Activated CD4-positive, alpha-beta T cell treated with anti-CD3 and anti-CD28 coated beads, Interleukin-2, amount 10 ng/mL, durations not matched to agents 7 days and 5 days (primary cell): ENCODE results near the gene IRAK2. TPM values are rescaled to one million over a fixed set of nuclear protein-coding genes. Genes with fewer than 3 reads are reported as not detected.

Experiments
- CTCF ChIA-PET: fragments of 350-600 bp; sonication (Branson Sonifier 250); formaldehyde crosslinking; loops from one replicate; lab custom pipeline; 2021; ENCODE audit warnings: antibody characterized with exemption; lab: Charles Lee
- POLR2A ChIA-PET: fragments of 350-600 bp; sonication (Branson Sonifier 250); formaldehyde crosslinking; loops from one replicate; lab custom pipeline; 2021; ENCODE audit warnings: antibody characterized with exemption; lab: Charles Lee
- DNase-seq: peaks from one replicate; pipeline ENCODE4 v3.0.0-alpha.2; 2020
- H3K27ac Mint-ChIP-seq: one replicate; pipeline ENCODE4 v1.8.0; 2021; ENCODE audit warnings: mild to moderate bottlenecking, moderate library complexity, mixed read lengths
- H3K27me3 Mint-ChIP-seq: one replicate; pipeline ENCODE4 v1.8.0; 2021; ENCODE audit warnings: mixed read lengths
- H3K36me3 Mint-ChIP-seq: one replicate; pipeline ENCODE4 v1.8.0; 2021; ENCODE audit warnings: low read depth, mixed read lengths
- H3K4me1 Mint-ChIP-seq: one replicate; pipeline ENCODE4 v1.8.0; 2021; ENCODE audit warnings: mixed read lengths
- H3K4me3 Mint-ChIP-seq: one replicate; pipeline ENCODE4 v1.8.0; 2021; ENCODE audit warnings: mild to moderate bottlenecking, moderate library complexity, mixed read lengths
- H3K9me3 Mint-ChIP-seq: one replicate; pipeline ENCODE4 v1.8.0; 2021; ENCODE audit warnings: mixed read lengths
- total RNA-seq, 2 experiments: library from RNA; stranded (reverse); gene quantifications; one replicate each; pipeline ENCODE4 v1.2.3, GENCODE V29; 2021

The IRAK2 gene
- total RNA-seq, 2 experiments from 2014 or later: 1.6 to 1.9 TPM

DNA sequence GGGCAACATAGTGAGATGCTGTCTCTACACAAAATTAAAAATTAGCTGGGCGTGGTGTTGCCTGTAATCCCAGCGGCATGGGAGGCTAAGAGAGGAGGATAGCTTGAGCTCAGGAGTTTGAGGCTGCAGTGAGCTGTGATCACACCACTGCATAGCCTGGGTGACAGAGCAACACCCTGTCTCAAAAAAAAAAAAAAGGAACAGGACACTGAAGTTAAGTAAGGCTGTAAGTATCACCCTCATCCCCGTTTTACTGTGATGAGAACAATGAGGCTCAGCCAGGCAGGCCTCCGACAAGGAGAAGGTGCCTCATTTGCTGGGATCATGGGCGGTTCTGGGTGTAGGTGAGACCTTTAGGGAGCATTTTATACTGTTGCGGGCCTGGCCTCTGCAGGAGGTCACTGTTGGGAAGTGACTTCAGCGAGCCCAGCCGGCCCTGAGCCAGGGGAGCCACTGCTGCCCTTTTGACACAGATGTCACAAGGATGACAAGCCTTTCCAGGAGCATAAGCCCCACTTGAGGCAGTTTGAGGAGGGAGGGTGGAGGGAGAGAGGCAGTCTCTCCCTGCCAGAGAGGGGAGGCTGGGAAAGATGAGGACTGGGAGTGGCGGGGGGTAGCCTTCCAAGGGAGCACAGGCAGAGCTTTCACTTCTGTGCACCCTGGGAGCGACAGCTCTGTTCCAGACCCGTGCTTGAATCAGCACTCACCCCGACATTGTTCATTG lies 30.8 kb downstream of the IRAK2 start:
- H3K4me3 Mint-ChIP-seq: peak overlapping the region; percentile 52
- peaks cover 88% of the 10 kb centered on the region for H3K4me1 Mint-ChIP-seq
- CTCF ChIA-PET: interaction anchor here (0.6 to 7.4 kb wide), 6 partner anchors 7 to 168 kb away, joined by 3 to 59 read pairs (median 6); no protein-coding TSS in a partner anchor
- H3K27ac Mint-ChIP-seq: peak overlapping the region; percentile 98
- no peaks in the 10 kb centered on the region for H3K27me3 Mint-ChIP-seq
- H3K36me3 Mint-ChIP-seq: peaks cover 2% of the 10 kb centered on the region
- POLR2A ChIA-PET: no interaction called here
- no peak for DNase-seq
- H3K9me3 Mint-ChIP-seq: no peaks in the 10 kb centered on the region

DNA sequence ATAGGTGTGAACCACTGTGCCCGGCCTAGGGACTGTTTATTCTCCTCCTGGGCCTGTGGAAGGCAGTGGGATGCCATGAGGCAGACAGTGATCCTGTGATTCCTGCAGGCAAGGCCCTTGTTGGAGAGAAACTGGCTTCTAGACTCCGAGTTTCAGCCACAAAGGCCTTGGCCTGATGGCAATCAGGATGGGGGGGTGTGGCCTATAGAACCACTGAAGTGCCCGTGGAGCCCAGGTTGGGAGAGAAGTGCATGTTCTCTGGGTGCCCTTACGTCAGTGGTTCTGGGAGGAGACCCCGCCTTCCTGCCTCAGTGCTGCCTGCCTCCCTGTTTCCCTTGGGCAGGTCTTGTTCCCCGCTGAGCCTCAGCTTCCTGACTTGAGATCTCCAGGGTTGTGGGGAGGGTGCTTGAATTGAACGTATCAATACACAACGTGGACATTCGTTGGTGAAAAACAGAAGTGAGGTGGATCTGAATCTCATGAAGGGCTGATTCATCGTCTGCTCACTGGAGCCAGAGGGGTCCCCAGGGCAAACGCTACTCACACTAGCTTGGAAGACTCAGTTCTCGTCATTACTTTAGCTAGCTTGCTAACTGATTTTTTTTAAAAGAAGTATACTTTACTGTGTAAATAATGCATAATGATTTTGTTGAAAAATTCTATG lies 31.8 kb downstream of the IRAK2 start:
- H3K27ac Mint-ChIP-seq: peak overlapping the region; percentile 98
- CTCF ChIA-PET: interaction anchor here (0.6 to 2.5 kb wide), 6 partner anchors 10 to 339 kb away, joined by 3 to 9 read pairs (median 4); no protein-coding TSS in a partner anchor
- DNase-seq: no peak
- POLR2A ChIA-PET: no interaction called here
- H3K4me1 Mint-ChIP-seq: peaks cover 86% of the 10 kb centered on the region
- H3K36me3 Mint-ChIP-seq: peaks cover 4% of the 10 kb centered on the region
- no peak overlapping the region for H3K4me3 Mint-ChIP-seq
- H3K9me3 Mint-ChIP-seq: no peaks in the 10 kb centered on the region
- no peaks in the 10 kb centered on the region for H3K27me3 Mint-ChIP-seq

DNA sequence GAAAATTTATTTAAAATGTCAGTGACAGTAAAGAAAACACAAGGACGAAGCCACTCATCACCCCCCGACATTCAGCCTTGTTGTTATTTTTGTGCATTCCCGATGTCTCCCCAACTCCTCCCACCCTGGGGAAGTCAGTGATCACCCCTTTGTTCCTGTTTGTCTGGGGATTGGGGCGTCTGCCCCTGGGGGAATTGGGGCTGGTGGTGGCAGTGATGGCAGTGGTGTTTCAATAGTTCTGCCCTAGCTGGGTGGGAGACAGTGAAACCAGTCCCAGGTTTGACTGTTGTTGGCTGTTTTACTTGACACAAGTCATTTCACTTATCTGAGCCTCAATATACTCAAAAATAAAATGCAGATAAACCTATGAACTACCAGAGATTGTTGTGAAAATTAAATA lies 33.5 kb downstream of the IRAK2 start:
- DNase-seq: no peak
- ChIA-PET CTCF (interaction anchor here (1.0 kb wide), 1 partner anchor 37 kb away, joined by 3 read pairs; no protein-coding TSS in a partner anchor), POLR2A (interaction anchor here (1.2 kb wide), 1 partner anchor 14 kb away, joined by 3 read pairs; no protein-coding TSS in a partner anchor)
- Mint-ChIP-seq H3K27me3 (no peaks in the 10 kb centered on the region), H3K27ac (peak overlapping the region; percentile 94), H3K4me3 (no peak overlapping the region), H3K4me1 (peaks cover 81% of the 10 kb centered on the region), H3K9me3 (no peaks in the 10 kb centered on the region), H3K36me3 (peaks cover 5% of the 10 kb centered on the region)

- peak; percentile 81 for DNase-seq
- POLR2A ChIA-PET: interaction anchor here (1.2 kb wide), 1 partner anchor 13 kb away, joined by 3 read pairs; no protein-coding TSS in a partner anchor
- H3K4me3 Mint-ChIP-seq: peak overlapping the region; percentile 13
- no peaks in the 10 kb centered on the region for H3K27me3 Mint-ChIP-seq
- H3K36me3 Mint-ChIP-seq: peaks cover 7% of the 10 kb centered on the region
- H3K27ac Mint-ChIP-seq: peak overlapping the region; percentile 94
- H3K4me1 Mint-ChIP-seq: peaks cover 77% of the 10 kb centered on the region
- CTCF ChIA-PET: interaction anchor here (0.6 to 6.6 kb wide), 8 partner anchors 7 to 43 kb away, joined by 3 to 59 read pairs (median 4); partner anchors contain the start of gene IRAK2
- no peaks in the 10 kb centered on the region for H3K9me3 Mint-ChIP-seq
These were observed 34.3 kb downstream of the IRAK2 start for GRCh38 chr3:10198761-10199649.

DNA sequence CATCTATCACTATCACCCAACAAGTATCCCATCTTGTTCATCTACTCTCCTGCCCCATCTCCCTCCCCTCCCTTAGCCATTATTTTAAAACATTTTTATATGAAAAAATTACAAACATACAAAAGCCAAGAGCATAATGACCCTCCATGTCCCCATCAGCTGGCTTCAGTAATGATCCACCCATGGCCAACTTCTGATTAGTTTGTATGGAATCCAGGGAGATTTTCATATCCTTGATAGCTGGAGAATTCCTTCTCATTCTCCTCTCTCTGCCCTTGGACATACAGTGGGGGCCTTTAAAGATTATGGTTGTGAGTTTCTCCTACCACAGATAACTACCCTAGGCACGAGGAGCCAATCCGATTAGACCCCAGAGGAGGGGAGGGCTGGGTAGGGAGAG lies 40.2 kb downstream of the IRAK2 start:
- no peak for DNase-seq
- H3K4me3 Mint-ChIP-seq: no peak overlapping the region
- ChIA-PET POLR2A (interaction anchor here (0.5 kb wide), 1 partner anchor 12 kb away, joined by 3 read pairs; no protein-coding TSS in a partner anchor), CTCF (interaction anchor here (0.5 to 6.6 kb wide), 7 partner anchors 8 to 298 kb away, joined by 3 to 59 read pairs (median 4); no protein-coding TSS in a partner anchor)
- peaks cover 31% of the 10 kb centered on the region for H3K4me1 Mint-ChIP-seq
- no peaks in the 10 kb centered on the region for H3K27me3 Mint-ChIP-seq
- H3K36me3 Mint-ChIP-seq: peaks cover 7% of the 10 kb centered on the region
- H3K9me3 Mint-ChIP-seq: no peaks in the 10 kb centered on the region
- H3K27ac Mint-ChIP-seq: peak overlapping the region; percentile 31

DNA sequence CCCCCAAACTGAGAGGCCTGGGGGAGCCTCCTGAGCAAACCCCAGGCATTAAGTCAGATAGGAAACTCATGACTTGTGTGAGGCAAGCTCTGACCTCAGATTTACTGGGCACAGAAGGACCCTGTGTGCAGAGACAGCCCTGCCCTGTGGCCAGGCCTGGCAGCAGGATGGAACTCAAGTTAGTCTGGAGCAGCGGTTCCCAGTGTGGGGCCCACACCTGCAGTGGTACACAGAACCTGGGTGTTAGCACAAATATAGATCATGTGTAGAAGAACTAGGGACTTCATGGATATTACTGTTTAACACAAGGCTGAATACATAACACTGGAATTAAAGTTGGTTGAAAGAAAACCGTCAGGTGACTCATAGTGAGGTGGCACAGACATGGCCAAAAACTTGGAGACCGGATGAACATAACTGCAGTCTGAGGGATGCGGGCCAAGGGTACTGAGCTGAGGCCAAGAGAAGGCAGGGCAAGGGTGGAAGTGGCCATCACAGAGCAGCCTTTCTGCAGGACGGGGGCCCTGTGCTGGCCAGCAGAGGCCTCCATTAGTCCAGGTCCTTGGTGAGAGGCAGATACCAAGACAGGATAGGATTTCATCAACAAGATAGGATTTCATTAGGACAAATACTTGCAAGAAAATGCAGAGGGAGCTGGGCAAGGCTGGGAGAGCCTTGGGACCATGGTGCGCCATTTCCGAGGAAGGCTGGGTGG lies 40.9 kb downstream of the IRAK2 start:
- ChIA-PET CTCF (interaction anchor here (0.5 to 6.6 kb wide), 4 partner anchors 8 to 102 kb away, joined by 3 to 59 read pairs (median 6); no protein-coding TSS in a partner anchor), POLR2A (interaction anchor here (0.6 kb wide), 1 partner anchor 13 kb away, joined by 7 read pairs; no protein-coding TSS in a partner anchor)
- peaks cover 7% of the 10 kb centered on the region for H3K36me3 Mint-ChIP-seq
- H3K4me3 Mint-ChIP-seq: no peak overlapping the region
- H3K27ac Mint-ChIP-seq: peak overlapping the region; percentile 3
- no peak for DNase-seq
- no peaks in the 10 kb centered on the region for H3K27me3 Mint-ChIP-seq
- peaks cover 28% of the 10 kb centered on the region for H3K4me1 Mint-ChIP-seq
- H3K9me3 Mint-ChIP-seq: no peaks in the 10 kb centered on the region

DNA sequence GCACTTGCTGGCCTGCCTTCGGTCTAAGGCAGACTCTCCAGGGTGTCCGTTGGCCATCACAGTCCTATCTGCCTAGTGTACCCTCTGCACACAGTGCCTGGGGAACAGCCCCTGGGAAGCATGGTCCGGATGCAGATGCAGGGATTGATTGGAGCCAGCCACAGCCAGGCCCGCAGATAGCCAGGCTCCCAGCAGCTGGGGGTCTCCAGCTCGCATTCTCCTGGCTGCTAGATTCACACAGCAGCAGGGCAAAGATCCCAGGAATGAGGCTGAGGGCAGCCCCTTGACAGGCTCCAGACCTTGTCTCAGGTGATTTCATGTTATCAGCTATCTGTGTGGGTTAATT lies 41.4 kb downstream of the IRAK2 start:
- no peak for DNase-seq
- no peaks in the 10 kb centered on the region for H3K27me3 Mint-ChIP-seq
- peaks cover 25% of the 10 kb centered on the region for H3K4me1 Mint-ChIP-seq
- ChIA-PET CTCF (interaction anchor here (1.1 to 2.1 kb wide), 3 partner anchors 7 to 15 kb away, joined by 4 to 7 read pairs (median 4); no protein-coding TSS in a partner anchor), POLR2A (no interaction called here)
- peak overlapping the region; percentile 3 for H3K27ac Mint-ChIP-seq
- H3K9me3 Mint-ChIP-seq: no peaks in the 10 kb centered on the region
- no peak overlapping the region for H3K4me3 Mint-ChIP-seq
- peaks cover 7% of the 10 kb centered on the region for H3K36me3 Mint-ChIP-seq

GRCh38 chr3:10213156-10213792 lies 48.6 kb downstream of the IRAK2 start:
- Mint-ChIP-seq H3K27ac (no peak overlapping the region), H3K27me3 (no peaks in the 10 kb centered on the region), H3K36me3 (peaks cover 15% of the 10 kb centered on the region), H3K4me1 (peaks cover 2% of the 10 kb centered on the region), H3K4me3 (no peak overlapping the region), H3K9me3 (peaks cover 4% of the 10 kb centered on the region)
- POLR2A ChIA-PET: no interaction called here
- no peak for DNase-seq
- CTCF ChIA-PET: interaction anchor here (0.8 to 3.0 kb wide), 8 partner anchors 8 to 137 kb away, joined by 3 to 11 read pairs (median 5); partner anchors contain the start of gene IRAK2

GRCh38 chr3:10215578-10216368 lies 51.1 kb downstream of the IRAK2 start:
- peaks cover 4% of the 10 kb centered on the region for H3K9me3 Mint-ChIP-seq
- H3K4me1 Mint-ChIP-seq: peaks cover 17% of the 10 kb centered on the region
- H3K27ac Mint-ChIP-seq: no peak overlapping the region
- no peak for DNase-seq
- POLR2A ChIA-PET: no interaction called here
- peaks cover 22% of the 10 kb centered on the region for H3K36me3 Mint-ChIP-seq
- H3K27me3 Mint-ChIP-seq: no peaks in the 10 kb centered on the region
- CTCF ChIA-PET: interaction anchor here (1.6 kb wide), 1 partner anchor 30 kb away, joined by 4 read pairs; no protein-coding TSS in a partner anchor
- H3K4me3 Mint-ChIP-seq: no peak overlapping the region

- ChIA-PET CTCF (interaction anchor here (0.9 kb wide), 1 partner anchor 17 kb away, joined by 3 read pairs; no protein-coding TSS in a partner anchor), POLR2A (no interaction called here)
- H3K27me3 Mint-ChIP-seq: no peaks in the 10 kb centered on the region
- peaks cover 28% of the 10 kb centered on the region for H3K4me1 Mint-ChIP-seq
- H3K27ac Mint-ChIP-seq: no peak overlapping the region
- H3K9me3 Mint-ChIP-seq: peaks cover 4% of the 10 kb centered on the region
- H3K4me3 Mint-ChIP-seq: no peak overlapping the region
- no peak for DNase-seq
- peaks cover 27% of the 10 kb centered on the region for H3K36me3 Mint-ChIP-seq
These were observed 52.6 kb downstream of the IRAK2 start for GRCh38 chr3:10217359-10217758.
